ENCODE measurements around the gene CLCNKB.

GRCh38 chr1:16063226-16063829 is 19.7 kb downstream of the CLCNKB start:
- TF ChIP-seq EZH2 (IDR thresholded peaks at IDR 0.05; ENCODE audit: low read depth, unreplicated experiment), result no peak
- no peak for TF ChIP-seq CTCF (conservative IDR thresholded peaks at IDR 0.05; ENCODE audit: low read depth in 2 of 2)
- TF ChIP-seq EZH2phosphoT487 (IDR thresholded peaks at IDR 0.05; ENCODE audit: unreplicated experiment), result no peak
- no peak for TF ChIP-seq REST (IDR thresholded peaks at IDR 0.05; ENCODE audit: unreplicated experiment)
- TF ChIP-seq STAT1 (IDR thresholded peaks at IDR 0.05; ENCODE audit: unreplicated experiment), result no peak
- no peak for TF ChIP-seq POLR2AphosphoS5 (IDR thresholded peaks at IDR 0.05; ENCODE audit: low read depth)
- TF ChIP-seq CREB1 (CRISPR knock-in tag; IDR thresholded peaks at IDR 0.05; ENCODE audit: low read depth), result no peak
- no peak for TF ChIP-seq ZNF114 (CRISPR knock-in tag; IDR thresholded peaks at IDR 0.05)
- no peak for TF ChIP-seq NANOG (IDR thresholded peaks at IDR 0.05; ENCODE audit: borderline replicate concordance)
- TF ChIP-seq ETS1 (IDR thresholded peaks at IDR 0.05), result no peak
